ENCODE results near the gene SUGCT. TPM values are rescaled to one million over a fixed set of nuclear protein-coding genes. Genes with fewer than 3 reads are reported as not detected.

SUGCT gene
- total and polyA plus RNA-seq, 2 of the 8 experiments (the other 6 are each of a cell fraction or from before 2014, with no cell fraction given) = 2.8 to 5.4 TPM

GRCh38 chr7:40498924-40499510, 364.2 kb downstream of the SUGCT start:
- Histone ChIP-seq H3K18ac (ENCODE audit: extremely low read depth, low read length) (no peak overlapping the region), H3K4me2 (ENCODE audit: insufficient read depth in 1 of 2, low read depth in 2 of 2, low read length in 2 of 2) (no peak overlapping the region), H3K79me2 (ENCODE audit: control insufficient read depth in 1 of 2, insufficient read depth in 2 of 2, low read length in 2 of 2) (no peaks in the 10 kb centered on the region), H3K36me3 (ENCODE audit: control insufficient read depth in 2 of 4, insufficient read depth in 4 of 4, low read length in 3 of 4) (no peaks in the 10 kb centered on the region), H3K27ac (ENCODE audit: low read depth, low read length) (no peak overlapping the region), H3K4ac (replicated peaks; ENCODE audit: insufficient read length, low read depth, low read length) (no peak overlapping the region), H2BK120ac (replicated peaks; ENCODE audit: low read depth, low read length) (no peak overlapping the region), H3K79me1 (ENCODE audit: low read depth, low read length) (no peaks in the 10 kb centered on the region), H3K4me3 (ENCODE audit: extremely low read depth in 1 of 4, insufficient read depth in 2 of 4, low read depth in 3 of 4, low read length in 4 of 4) (no peak overlapping the region), H2BK20ac (ENCODE audit: low read length) (no peak overlapping the region), H4K8ac (ENCODE audit: extremely low read depth, insufficient read depth, low read length) (no peak overlapping the region), H3K56ac (replicated peaks; ENCODE audit: insufficient read length, low read depth, low read length) (no peak overlapping the region), H3K9ac (replicated peaks in 1 of 4; ENCODE audit: extremely low read depth in 1 of 4, low read depth in 3 of 4, low read length in 3 of 4) (no peak overlapping the region), H2BK5ac (ENCODE audit: low read depth, low read length) (no peak overlapping the region), H4K91ac (replicated peaks; ENCODE audit: insufficient read length, low read length) (no peak overlapping the region), H2BK15ac (ENCODE audit: low read length) (no peak overlapping the region), H2AFZ (ENCODE audit: low read length) (no peak overlapping the region), H3K14ac (ENCODE audit: insufficient read length) (no peak overlapping the region), H3K23ac (ENCODE audit: insufficient read length) (no peak overlapping the region), H3K23me2 (ENCODE audit: low read depth, low read length) (no peaks in the 10 kb centered on the region), H4K20me1 (replicated peaks in 1 of 2; ENCODE audit: control insufficient read depth in 1 of 2, insufficient read depth in 2 of 2, low read length in 2 of 2) (no peaks in the 10 kb centered on the region), H3K27me3 (replicated peaks in 1 of 4; ENCODE audit: control insufficient read depth in 3 of 4, extremely low read depth in 1 of 4, insufficient read depth in 3 of 4, low read length in 3 of 4) (no peaks in the 10 kb centered on the region), H3K4me1 (replicated peaks in 1 of 4; ENCODE audit: control insufficient read depth in 3 of 4, insufficient read depth in 4 of 4, low read length in 3 of 4) (no peaks in the 10 kb centered on the region), H3K9me3 (ENCODE audit: insufficient read depth in 2 of 2, low read depth in 1 of 2, low read length in 1 of 2) (no peaks in the 10 kb centered on the region), H2AK5ac (ENCODE audit: low read depth, low read length) (no peak overlapping the region), H4K5ac (ENCODE audit: insufficient read length, low read depth, low read length) (no peak overlapping the region), H2BK12ac (ENCODE audit: low read depth, low read length) (no peak overlapping the region)
- no peak for DNase-seq (ENCODE audit: low read depth in 1 of 2, low spot score in 2 of 2)
- ChIA-PET CTCF (ENCODE audit: partially characterized antibody) (interaction anchor here (1.2 to 2.0 kb wide), 2 partner anchors 8 to 106 kb away, joined by 4 to 19 read pairs; no protein-coding TSS in a partner anchor), POLR2A (ENCODE audit: partially characterized antibody) (no interaction called here)
- FAIRE-seq = no peak
- WGBS, 2 experiments (ENCODE audit: extremely low coverage in 1 of 2, insufficient coverage in 1 of 2, insufficient read length in 1 of 2, insufficient replicate concordance in 2 of 2, low coverage in 1 of 2, low lambda C conversion rate in 2 of 2, missing lambda C conversion rate in 1 of 2) = 92% methylated on average over 11 of the region's 11 CpGs; no CpG with 5 or more reads in 1 of the 2 experiments
- TF ChIP-seq USF2 (IDR thresholded peaks at IDR 0.05; ENCODE audit: low read length) = no peak
- TF ChIP-seq CTBP2 (IDR thresholded peaks at IDR 0.05; ENCODE audit: borderline replicate concordance, insufficient read depth, insufficient read length, low read length) = no peak
- no peak for TF ChIP-seq CEBPB (IDR thresholded peaks at IDR 0.05; ENCODE audit: low read depth, low read length)
- TF ChIP-seq TCF12 (IDR thresholded peaks at IDR 0.05; ENCODE audit: low read depth, low read length) = no peak
- TF ChIP-seq SP4 (IDR thresholded peaks at IDR 0.05; ENCODE audit: low read length) = no peak
- no peak for TF ChIP-seq BCL11A (IDR thresholded peaks at IDR 0.05; ENCODE audit: low read depth in 2 of 2, low read length in 2 of 2)
- TF ChIP-seq SP2 (IDR thresholded peaks at IDR 0.05; ENCODE audit: low read length) = no peak
- no peak for TF ChIP-seq CREB1 (IDR thresholded peaks at IDR 0.05)
- TF ChIP-seq KDM1A (IDR thresholded peaks at IDR 0.05; ENCODE audit: borderline replicate concordance, low read length) = no peak
- TF ChIP-seq SAP30 (IDR thresholded peaks at IDR 0.05; ENCODE audit: insufficient read depth, insufficient replicate concordance, low read length) = no peak
- no peak for TF ChIP-seq RFX5 (IDR thresholded peaks at IDR 0.05; ENCODE audit: borderline replicate concordance, low read depth, low read length)
- TF ChIP-seq POU5F1 (IDR thresholded peaks at IDR 0.05; ENCODE audit: low read depth, low read length) = no peak
